KMS-11 (cell line): ENCODE measurements around the gene SOCS7.
A peak's percentile ranks its signal among the peaks of the same experiment; 100 is the strongest.

ENCODE experiments used
- H2AFZ ChIP-seq: fragments of 200-600 bp; sonication (generic); 2 replicates; pipeline ENCODE4 v1.6.1; 2016; ENCODE audit warnings: antibody characterized with exemption, mixed run types, low read depth
- H3K27ac ChIP-seq: fragments of 200-600 bp; sonication (generic); 2 replicates; pipeline ENCODE4 v1.6.1; 2016; ENCODE audit warnings: mild to moderate bottlenecking, mixed run types
- H3K27me3 ChIP-seq: fragments of 200-600 bp; sonication (generic); 2 replicates; pipeline ENCODE4 v1.6.1; 2017; ENCODE audit warnings: mild to moderate bottlenecking, low read depth, mixed run types, moderate library complexity; ENCODE audit not compliant: insufficient read depth
- H3K36me3 ChIP-seq: fragments of 200-600 bp; sonication (generic); 2 replicates; pipeline ENCODE4 v1.6.1; 2017; ENCODE audit warnings: mild to moderate bottlenecking, mixed run types; ENCODE audit not compliant: insufficient read depth
- H3K4me1 ChIP-seq: fragments of 200-600 bp; sonication (generic); 2 replicates; pipeline ENCODE4 v1.6.1; 2016; ENCODE audit warnings: mild to moderate bottlenecking, low read depth, mixed run types; ENCODE audit not compliant: poor library complexity, severe bottlenecking
- H3K4me2 ChIP-seq: fragments of 200-600 bp; sonication (generic); 2 replicates; pipeline ENCODE4 v1.7.0; 2016; ENCODE audit warnings: mild to moderate bottlenecking, mixed run types
- H3K4me3 ChIP-seq: fragments of 200-600 bp; sonication (generic); IDR thresholded peaks from 2 replicates; pipeline ENCODE4 v1.6.1; 2017; ENCODE audit warnings: low read depth, low read length, mixed read lengths; ENCODE audit not compliant: insufficient read depth
- H3K79me2 ChIP-seq: fragments of 200-600 bp; sonication (generic); 2 replicates; pipeline ENCODE4 v1.6.1; 2016; ENCODE audit warnings: low read depth, mixed run types; ENCODE audit not compliant: insufficient read depth
- H3K9ac ChIP-seq: fragments of 200-600 bp; sonication (generic); 2 replicates; pipeline ENCODE4 v1.6.1; 2016; ENCODE audit warnings: mild to moderate bottlenecking, mixed run types
- H4K20me1 ChIP-seq: fragments of 200-600 bp; sonication (generic); 2 replicates; pipeline ENCODE4 v1.6.1; 2016; ENCODE audit warnings: mild to moderate bottlenecking, mixed run types; ENCODE audit not compliant: insufficient read depth
- CTCF ChIP-seq: fragments of 200-600 bp; sonication (generic); conservative IDR thresholded peaks from 2 replicates; pipeline ENCODE4 v1.6.1; 2017; ENCODE audit warnings: low read depth, mild to moderate bottlenecking, antibody characterized with exemption, low read length, moderate library complexity, mixed read lengths

SOCS7 gene

GRCh38 chr17:38442548-38442947 is 90.9 kb downstream of the SOCS7 start:
- TF ChIP-seq CTCF = no peak
- Histone ChIP-seq H3K27ac (peak overlapping the region; percentile 61; the same call in 1 of the 2 replicates), H3K9ac (no peak overlapping the region), H3K4me2 (peak overlapping the region; percentile 9; the same call in 1 of the 2 replicates), H3K4me1 (peaks cover 25% of the 10 kb centered on the region), H3K36me3 (no peaks in the 10 kb centered on the region), H3K4me3 (no peak overlapping the region), H4K20me1 (no peaks in the 10 kb centered on the region), H3K79me2 (no peaks in the 10 kb centered on the region; the same call in 1 of the 2 replicates), H2AFZ (no peak overlapping the region), H3K27me3 (no peaks in the 10 kb centered on the region)

GRCh38 chr17:38443356-38444031 is 91.8 kb downstream of the SOCS7 start:
- Histone ChIP-seq H2AFZ (no peak overlapping the region), H3K27ac (peak overlapping the region; percentile 61; the same call in 1 of the 2 replicates), H3K36me3 (no peaks in the 10 kb centered on the region), H3K79me2 (no peaks in the 10 kb centered on the region; the same call in 1 of the 2 replicates), H3K4me3 (no peak overlapping the region), H4K20me1 (no peaks in the 10 kb centered on the region), H3K27me3 (no peaks in the 10 kb centered on the region), H3K4me2 (peak overlapping the region; percentile 74), H3K9ac (peak overlapping the region; percentile 26; the same call in 1 of the 2 replicates), H3K4me1 (peaks cover 25% of the 10 kb centered on the region)
- TF ChIP-seq CTCF = no peak

- Histone ChIP-seq H4K20me1 (no peaks in the 10 kb centered on the region), H3K36me3 (no peaks in the 10 kb centered on the region), H3K27me3 (no peaks in the 10 kb centered on the region), H3K4me1 (peaks cover 25% of the 10 kb centered on the region), H3K4me2 (peak overlapping the region; percentile 74; the same call in 1 of the 2 replicates), H3K9ac (peak overlapping the region; percentile 22; the same call in 1 of the 2 replicates), H2AFZ (no peak overlapping the region), H3K79me2 (no peaks in the 10 kb centered on the region; the same call in 1 of the 2 replicates), H3K27ac (peak overlapping the region; percentile 61; the same call in 1 of the 2 replicates), H3K4me3 (no peak overlapping the region)
- peak; percentile 86 for TF ChIP-seq CTCF
Observed at GRCh38 chr17:38444151-38444550, 92.5 kb downstream of the SOCS7 start.

- no peak overlapping the region for H3K4me2 ChIP-seq
- no peaks in the 10 kb centered on the region; the same call in 1 of the 2 replicates for H3K79me2 ChIP-seq
- TF ChIP-seq CTCF = no peak
- H3K27me3 ChIP-seq = no peaks in the 10 kb centered on the region
- no peak overlapping the region for H2AFZ ChIP-seq
- H3K27ac ChIP-seq = no peak overlapping the region
- no peak overlapping the region for H3K9ac ChIP-seq
- no peaks in the 10 kb centered on the region for H3K36me3 ChIP-seq
- no peaks in the 10 kb centered on the region for H4K20me1 ChIP-seq
- H3K4me1 ChIP-seq = peaks cover 33% of the 10 kb centered on the region
- no peak overlapping the region for H3K4me3 ChIP-seq
Observed at GRCh38 chr17:38447502-38448085, 96.0 kb downstream of the SOCS7 start.
